Mucosa of rectum (tissue), 2 donors: ENCODE measurements around the gene LRRC40.
"Not testable (repeated sequence)": the region's sequence is repeated elsewhere in the genome, so short reads cannot be mapped to it uniquely, and the experiment has no call there.

Experiments used
- H3K27ac ChIP-seq, 2 donors: one replicate each; pipeline ENCODE4 v1.7.0; 2013; ENCODE audit warnings: inconsistent platforms in 2 of 2, low read depth in 2 of 2, low read length in 2 of 2
- H3K27me3 ChIP-seq, 2 donors: one replicate each; pipeline ENCODE4 v1.7.0; 2013; ENCODE audit warnings: low read length in 2 of 2; ENCODE audit not compliant: control insufficient read depth in 2 of 2, insufficient read depth in 2 of 2
- H3K36me3 ChIP-seq, 2 donors: one replicate each; pipeline ENCODE4 v1.7.0; 2013; ENCODE audit warnings: low read length in 2 of 2; ENCODE audit not compliant: control insufficient read depth in 2 of 2, insufficient read depth in 2 of 2
- H3K4me1 ChIP-seq, 2 donors: one replicate each; pipeline ENCODE4 v1.7.0; 2013; ENCODE audit warnings: low read length in 2 of 2, mild to moderate bottlenecking in 1 of 2; ENCODE audit not compliant: control insufficient read depth in 2 of 2, insufficient read depth in 2 of 2
- H3K4me3 ChIP-seq, 2 donors: one replicate each; pipeline ENCODE4 v1.7.0; 2013; ENCODE audit warnings: low read length in 2 of 2
- H3K9ac ChIP-seq, 2 donors: one replicate each; pipeline ENCODE4 v1.7.0; 2013; ENCODE audit warnings: low read length in 2 of 2, low read depth in 1 of 2, mild to moderate bottlenecking in 1 of 2
- H3K9me3 ChIP-seq, 2 donors: one replicate each; pipeline ENCODE4 v1.7.0; 2013; ENCODE audit warnings: low read length in 2 of 2; ENCODE audit not compliant: control insufficient read depth in 2 of 2
- donor health status: healthy.
- donor health status: Normal muscosa, but diverticular disease.

LRRC40 gene

DNA sequence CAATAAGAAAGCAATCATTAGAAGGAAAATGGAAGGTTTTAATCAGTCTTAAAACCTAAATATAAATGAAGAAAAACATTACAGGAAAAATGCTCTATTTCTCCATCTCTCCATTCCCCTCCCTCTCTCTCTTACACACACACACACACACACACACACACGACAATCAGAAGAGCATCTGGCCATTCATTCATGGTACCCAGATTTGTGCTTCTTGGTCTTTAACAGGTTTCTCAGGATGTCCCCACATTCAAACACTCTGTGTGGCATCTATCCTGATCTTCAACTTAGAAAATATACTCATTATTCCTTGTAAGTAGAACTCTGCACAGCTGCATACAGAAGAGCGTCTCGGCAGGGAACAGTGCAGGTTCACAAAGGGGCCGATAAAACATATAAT, 779 bp downstream of the LRRC40 start:
- no peaks in the 10 kb centered on the region for H3K27me3 ChIP-seq
- H3K9ac ChIP-seq, result peak overlapping the region; percentile 95
- no peaks in the 10 kb centered on the region for H3K9me3 ChIP-seq
- no peaks in the 10 kb centered on the region for H3K36me3 ChIP-seq
- peak overlapping the region; percentile 92 to 99 for H3K4me3 ChIP-seq
- peaks cover 11 to 17% of the 10 kb centered on the region in 2 donors for H3K4me1 ChIP-seq
- no peak overlapping the region for H3K27ac ChIP-seq

GRCh38 chr1:70204139-70204538, 1.2 kb downstream of the LRRC40 start:
- Histone ChIP-seq H3K4me1 (peaks cover 11 to 17% of the 10 kb centered on the region in 2 donors), H3K27ac (no peak overlapping the region), H3K9ac (no peak overlapping the region), H3K4me3 (peak overlapping the region in 1 of 2 donors; percentile 99), H3K9me3 (no peaks in the 10 kb centered on the region), H3K27me3 (no peaks in the 10 kb centered on the region), H3K36me3 (no peaks in the 10 kb centered on the region)

GRCh38 chr1:70202173-70202758, 3.1 kb downstream of the LRRC40 start:
- no peaks in the 10 kb centered on the region for H3K27me3 ChIP-seq
- no peaks in the 10 kb centered on the region for H3K36me3 ChIP-seq
- H3K9me3 ChIP-seq, result no peaks in the 10 kb centered on the region
- H3K27ac ChIP-seq, result no peak overlapping the region
- H3K4me3 ChIP-seq, result no peak overlapping the region
- peaks cover 8 to 17% of the 10 kb centered on the region in 2 donors for H3K4me1 ChIP-seq
- H3K9ac ChIP-seq, result no peak overlapping the region

DNA sequence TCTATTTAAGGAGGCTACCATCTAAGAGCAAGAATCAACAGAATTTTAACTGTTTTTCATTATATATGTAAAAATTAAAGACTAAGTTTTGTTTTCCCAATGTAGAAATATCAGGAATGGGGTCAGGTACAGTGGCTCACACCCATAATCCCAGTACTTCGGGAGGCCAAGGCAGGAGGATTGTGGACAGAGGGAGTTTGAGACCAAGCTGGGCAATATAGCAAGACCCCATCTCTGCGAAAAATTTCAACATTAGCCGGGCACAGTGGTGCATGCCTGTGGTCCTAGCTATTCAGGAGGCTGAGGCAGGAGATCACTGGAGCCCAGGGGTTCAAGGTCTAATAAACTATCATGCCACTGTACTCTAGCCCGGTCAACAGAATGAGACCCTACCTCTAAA, 5.3 kb downstream of the LRRC40 start:
- H3K36me3 ChIP-seq, result no peaks in the 10 kb centered on the region
- H3K27ac ChIP-seq, result no peak overlapping the region
- no peak overlapping the region for H3K4me3 ChIP-seq
- H3K4me1 ChIP-seq, result peaks cover 4 to 8% of the 10 kb centered on the region in 2 donors
- H3K27me3 ChIP-seq, result no peaks in the 10 kb centered on the region
- no peak overlapping the region for H3K9ac ChIP-seq
- H3K9me3 ChIP-seq, result no peaks in the 10 kb centered on the region

- no peaks in the 10 kb centered on the region for H3K27me3 ChIP-seq
- no peak overlapping the region for H3K9ac ChIP-seq
- no peaks in the 10 kb centered on the region for H3K36me3 ChIP-seq
- H3K27ac ChIP-seq, result no peak overlapping the region
- no peaks in the 10 kb centered on the region for H3K4me1 ChIP-seq
- no peaks in the 10 kb centered on the region for H3K9me3 ChIP-seq
- no peak overlapping the region for H3K4me3 ChIP-seq
These were observed 9.0 kb downstream of the LRRC40 start for GRCh38 chr1:70196333-70196732.

GRCh38 chr1:70195342-70195741, 10.0 kb downstream of the LRRC40 start:
- Histone ChIP-seq H3K4me3 (no peak overlapping the region), H3K27ac (no peak overlapping the region), H3K9ac (no peak overlapping the region), H3K4me1 (no peaks in the 10 kb centered on the region), H3K36me3 (no peaks in the 10 kb centered on the region), H3K27me3 (no peaks in the 10 kb centered on the region), H3K9me3 (no peaks in the 10 kb centered on the region)

- H3K9ac ChIP-seq, result no peak overlapping the region
- H3K9me3 ChIP-seq, result no peaks in the 10 kb centered on the region
- no peaks in the 10 kb centered on the region for H3K4me1 ChIP-seq
- no peak overlapping the region for H3K27ac ChIP-seq
- no peaks in the 10 kb centered on the region for H3K36me3 ChIP-seq
- no peaks in the 10 kb centered on the region for H3K27me3 ChIP-seq
- H3K4me3 ChIP-seq, result no peak overlapping the region
These were observed 10.8 kb downstream of the LRRC40 start for GRCh38 chr1:70194601-70195000.

- not testable (repeated sequence) for H3K36me3 ChIP-seq, H3K9me3 ChIP-seq, H3K27ac ChIP-seq, H3K4me1 ChIP-seq, H3K4me3 ChIP-seq, H3K27me3 ChIP-seq, H3K9ac ChIP-seq
These were observed 12.9 kb downstream of the LRRC40 start for GRCh38 chr1:70192446-70192845.

DNA sequence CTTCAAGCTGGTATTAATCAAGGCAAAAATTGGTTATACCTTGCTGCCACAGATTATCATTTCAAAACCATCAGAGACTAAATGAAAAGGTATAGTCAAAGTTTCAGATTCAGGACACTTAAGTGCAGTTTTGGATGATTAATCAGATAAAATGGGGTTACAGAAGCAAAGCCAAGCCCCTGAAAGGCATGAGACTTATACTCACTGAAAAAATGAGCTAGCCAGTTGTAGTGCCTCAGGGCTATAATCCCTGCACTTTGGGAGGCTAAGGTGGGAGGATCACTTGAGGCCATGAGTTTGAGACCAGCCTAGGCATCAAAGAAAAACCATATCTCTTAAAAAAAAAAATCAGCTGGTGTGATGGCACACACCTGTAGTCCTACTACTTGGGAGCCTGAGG, 15.2 kb downstream of the LRRC40 start:
- Histone ChIP-seq H3K9ac (no peak overlapping the region), H3K27me3 (no peaks in the 10 kb centered on the region), H3K36me3 (no peaks in the 10 kb centered on the region), H3K4me1 (no peaks in the 10 kb centered on the region), H3K4me3 (no peak overlapping the region), H3K9me3 (no peaks in the 10 kb centered on the region), H3K27ac (no peak overlapping the region)

- H3K27me3 ChIP-seq, result no peaks in the 10 kb centered on the region
- H3K36me3 ChIP-seq, result peaks cover 0 to under 1% of the 10 kb centered on the region in 2 donors
- no peak overlapping the region for H3K27ac ChIP-seq
- no peak overlapping the region for H3K9ac ChIP-seq
- no peaks in the 10 kb centered on the region for H3K9me3 ChIP-seq
- no peak overlapping the region for H3K4me3 ChIP-seq
- no peaks in the 10 kb centered on the region for H3K4me1 ChIP-seq
These were observed 16.9 kb downstream of the LRRC40 start for GRCh38 chr1:70188522-70188921.

DNA sequence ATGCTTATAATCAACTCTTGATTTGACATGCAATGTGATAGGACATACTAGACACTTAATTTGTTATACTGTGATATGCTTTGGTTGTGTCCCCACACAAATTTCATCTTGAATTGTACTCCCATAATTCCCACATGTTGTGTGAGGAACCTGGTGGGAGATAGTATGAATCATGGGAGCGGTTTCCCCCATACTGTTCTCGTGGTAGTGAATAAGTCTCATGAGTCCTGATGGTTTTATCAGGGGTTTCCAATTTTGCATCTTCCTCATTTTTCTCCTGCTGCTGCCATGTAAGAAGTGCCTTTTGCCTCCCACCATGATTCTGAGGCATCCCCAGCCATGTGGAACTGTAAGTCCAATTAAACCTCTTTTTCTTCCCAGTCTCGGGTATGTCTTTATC, 20.2 kb downstream of the LRRC40 start:
- not testable (repeated sequence) for H3K9ac ChIP-seq, H3K27ac ChIP-seq, H3K4me1 ChIP-seq, H3K36me3 ChIP-seq, H3K27me3 ChIP-seq, H3K9me3 ChIP-seq, H3K4me3 ChIP-seq
